IMR-90 (cell line): ENCODE measurements around the gene ST3GAL4. TPM values are rescaled to one million over a fixed set of nuclear protein-coding genes. Genes with fewer than 3 reads are reported as not detected.

Source experiments
- ATAC-seq: fragments of 200-7000 bp; cut with Tn5 transposase; 2 replicates; pipeline ENCODE4 v1.9.1; 2020; ENCODE audit warnings: low read depth, mild to moderate bottlenecking, moderate library complexity
- BruUV-seq: library from RNA; stranded (reverse); fragments of 400-500 nt; replicated peaks from 2 replicates; lab custom pipeline; 2021; lab: Mats Ljungman, UMichigan
- CTCF ChIA-PET: fragments of 300-600 bp; formaldehyde crosslinking; extraction: SDS; loops from one replicate; lab custom pipeline; 2021; ENCODE audit warnings: antibody characterized with exemption; lab: Yijun Ruan, JAX
- POLR2A ChIA-PET: fragments of 300-600 bp; sonication (Branson Sonifier 250); formaldehyde crosslinking; loops from one replicate; lab custom pipeline; 2022; ENCODE audit warnings: antibody characterized with exemption; ENCODE audit not compliant: unreplicated experiment; lab: Charles Lee
- DNase-seq: peaks from one replicate; pipeline ENCODE4 v3.0.0; 2013
- H2AFZ ChIP-seq: replicated peaks from 2 replicates; pipeline ENCODE3; 2013; ENCODE audit warnings: low read length, mild to moderate bottlenecking; ENCODE audit not compliant: poor library complexity
- H2AK5ac ChIP-seq: 2 replicates; pipeline ENCODE4 v1.6.1; 2013; ENCODE audit warnings: low read depth, low read length, inconsistent platforms
- H2AK9ac ChIP-seq: replicated peaks from 2 replicates; pipeline ENCODE3; 2013; ENCODE audit warnings: mild to moderate bottlenecking, low read depth, low read length, moderate library complexity; ENCODE audit not compliant: poor library complexity
- H2BK120ac ChIP-seq: 2 replicates; pipeline ENCODE4 v1.6.1; 2013; ENCODE audit warnings: low read depth, low read length, inconsistent platforms
- H2BK15ac ChIP-seq: 3 replicates; pipeline ENCODE4 v1.6.1; 2013; ENCODE audit warnings: low read depth, low read length, inconsistent platforms
- H2BK20ac ChIP-seq: 2 replicates; pipeline ENCODE4 v1.6.1; 2013; ENCODE audit warnings: low read depth, mild to moderate bottlenecking, inconsistent platforms, low read length, moderate library complexity
- H2BK5ac ChIP-seq: 2 replicates; pipeline ENCODE4 v1.6.1; 2013; ENCODE audit warnings: mild to moderate bottlenecking, low read depth, low read length, inconsistent platforms; ENCODE audit not compliant: poor library complexity, severe bottlenecking
- H3K14ac ChIP-seq: replicated peaks from 2 replicates; pipeline ENCODE4 v1.6.1; 2013; ENCODE audit warnings: low read depth, low read length, inconsistent platforms
- H3K18ac ChIP-seq: 2 replicates; pipeline ENCODE4 v1.6.1; 2013; ENCODE audit warnings: low read depth, low read length, control low read depth
- H3K23ac ChIP-seq: 2 replicates; pipeline ENCODE4 v1.6.1; 2013; ENCODE audit warnings: low read depth, low read length, inconsistent platforms
- H3K27ac ChIP-seq: 2 replicates; pipeline ENCODE4 v1.5.1; 2013; ENCODE audit warnings: mild to moderate bottlenecking, control low read depth, low read length; ENCODE audit not compliant: insufficient read depth
- H3K27me3 ChIP-seq: 2 replicates; pipeline ENCODE4 v1.6.1; 2013; ENCODE audit warnings: low read length; ENCODE audit not compliant: control insufficient read depth, insufficient read depth
- H3K36me3 ChIP-seq: 2 replicates; pipeline ENCODE4 v1.6.1; 2013; ENCODE audit warnings: low read length, mixed read lengths; ENCODE audit not compliant: control insufficient read depth, insufficient read depth
- H3K4ac ChIP-seq: 2 replicates; pipeline ENCODE4 v1.6.1; 2013; ENCODE audit warnings: low read depth, low read length, inconsistent platforms
- H3K4me1 ChIP-seq: 2 replicates; pipeline ENCODE4 v1.6.1; 2013; ENCODE audit warnings: low read length, mixed read lengths; ENCODE audit not compliant: control insufficient read depth, insufficient read depth
- H3K4me2 ChIP-seq: 2 replicates; pipeline ENCODE4 v1.6.1; 2013; ENCODE audit warnings: low read depth, mild to moderate bottlenecking, control low read depth, low read length, moderate library complexity
- H3K4me3 ChIP-seq: 2 replicates; pipeline ENCODE4 v1.5.1; 2013; ENCODE audit warnings: low read depth, mild to moderate bottlenecking, control low read depth, low read length, moderate library complexity; ENCODE audit not compliant: insufficient read depth
- H3K56ac ChIP-seq: 2 replicates; pipeline ENCODE4 v1.6.1; 2013; ENCODE audit warnings: low read length, inconsistent platforms; ENCODE audit not compliant: insufficient read depth; ENCODE audit errors: extremely low read depth
- H3K79me1 ChIP-seq, 2 experiments: 2 replicates each; pipeline ENCODE4 v1.6.1; 2013; ENCODE audit warnings: low read length in 2 of 2, inconsistent platforms in 1 of 2, low read depth in 1 of 2
- H3K9ac ChIP-seq: 2 replicates; pipeline ENCODE4 v1.6.1; 2013; ENCODE audit warnings: low read depth, low read length, control low read depth
- H3K9me1 ChIP-seq: 2 replicates; pipeline ENCODE4 v1.6.1; 2013; ENCODE audit warnings: low read length, inconsistent platforms; ENCODE audit not compliant: insufficient read depth
- H3K9me3 ChIP-seq: 2 replicates; pipeline ENCODE4 v1.6.1; 2013; ENCODE audit warnings: low read length; ENCODE audit not compliant: control insufficient read depth, insufficient read depth
- H4K20me1 ChIP-seq: 2 replicates; pipeline ENCODE4 v1.6.1; 2013; ENCODE audit warnings: low read length, inconsistent platforms; ENCODE audit not compliant: insufficient read depth
- H4K5ac ChIP-seq: 2 replicates; pipeline ENCODE4 v1.6.1; 2013; ENCODE audit warnings: mild to moderate bottlenecking, low read depth, low read length, control low read depth
- H4K8ac ChIP-seq, 2 experiments: 2 replicates each; pipeline ENCODE4 v1.6.1; 2013; ENCODE audit warnings: low read depth in 2 of 2, low read length in 2 of 2, control low read depth in 1 of 2, inconsistent platforms in 1 of 2
- H4K91ac ChIP-seq: 2 replicates; pipeline ENCODE4 v1.6.1; 2013; ENCODE audit warnings: low read depth, low read length, inconsistent platforms; ENCODE audit not compliant: insufficient read depth
- BHLHE40 ChIP-seq: fragments of 150-350 bp; IDR thresholded peaks from 2 replicates; pipeline ENCODE4 v1.6.1; 2016; ENCODE audit warnings: mild to moderate bottlenecking, low read depth, low read length
- CEBPB ChIP-seq: IDR thresholded peaks from 2 replicates; pipeline ENCODE4 v1.6.1; 2012; ENCODE audit warnings: low read depth, low read length, improper control_type of control experiment
- CHD1 ChIP-seq: IDR thresholded peaks from 2 replicates; pipeline ENCODE4 v1.6.1; 2012; ENCODE audit warnings: low read depth, low read length, improper control_type of control experiment
- CTCF ChIP-seq: conservative IDR thresholded peaks from 2 replicates; pipeline ENCODE4 v1.5.1; 2012; ENCODE audit warnings: mild to moderate bottlenecking, low read depth, low read length, improper control_type of control experiment
- ELK1 ChIP-seq: fragments of 150-350 bp; IDR thresholded peaks from 2 replicates; pipeline ENCODE4 v1.6.1; 2016; ENCODE audit warnings: low read depth, mild to moderate bottlenecking, low read length, moderate library complexity, borderline replicate concordance
- FOS ChIP-seq: fragments of 150-350 bp; IDR thresholded peaks from 2 replicates; pipeline ENCODE4 v1.6.1; 2016; ENCODE audit warnings: low read depth, low read length
- MAZ ChIP-seq: IDR thresholded peaks from 2 replicates; pipeline ENCODE4 v1.6.1; 2012; ENCODE audit warnings: low read depth, mild to moderate bottlenecking, low read length, improper control_type of control experiment, moderate library complexity, borderline replicate concordance
- MXI1 ChIP-seq: IDR thresholded peaks from 2 replicates; pipeline ENCODE4 v1.6.1; 2012; ENCODE audit warnings: low read depth, mild to moderate bottlenecking, low read length, moderate library complexity, borderline replicate concordance
- POLR2A ChIP-seq: IDR thresholded peaks from 2 replicates; pipeline ENCODE4 v1.6.1; 2012; ENCODE audit warnings: mild to moderate bottlenecking, low read depth, low read length
- RAD21 ChIP-seq: IDR thresholded peaks from 2 replicates; pipeline ENCODE4 v1.6.1; 2012; ENCODE audit warnings: low read length, improper control_type of control experiment
- RCOR1 ChIP-seq: IDR thresholded peaks from 2 replicates; pipeline ENCODE4 v1.6.1; 2012; ENCODE audit warnings: mild to moderate bottlenecking, low read length, improper control_type of control experiment; ENCODE audit not compliant: insufficient replicate concordance
- RFX5 ChIP-seq: IDR thresholded peaks from 2 replicates; pipeline ENCODE4 v1.8.0; 2012; ENCODE audit warnings: low read depth, mild to moderate bottlenecking, low read length, moderate library complexity
- USF2 ChIP-seq: fragments of 150-350 bp; IDR thresholded peaks from 2 replicates; pipeline ENCODE4 v1.6.1; 2017; ENCODE audit warnings: mild to moderate bottlenecking, antibody characterized with exemption, low read length, low read depth
- WGBS, 2 experiments: methylation state at CpG; one replicate each; pipeline versions ENCODE4 v1.1.5 to v1.1.7; 2013; ENCODE audit warnings: missing lambda C conversion rate in 2 of 2; ENCODE audit not compliant: insufficient read length in 1 of 2; ENCODE audit errors: extremely low coverage in 2 of 2; 5-methylcytosine and 5-hydroxymethylcytosine counted together
- dilution Hi-C: fragments of 300-500 bp; cut with HindIII; formaldehyde crosslinking; loops from one replicate; pipeline ENCODE4 v1.14.3; 2018; ENCODE audit warnings: low sequenced_read_pairs; ENCODE audit not compliant: unreplicated experiment
- in situ Hi-C: fragments of 300-500 bp; cut with MboI; formaldehyde crosslinking; loops from 3 replicates; pipeline ENCODE4 v1.14.3; 2019; ENCODE audit warnings: low sequenced_read_pairs, inconsistent platforms, mixed read lengths
- intact Hi-C: fragments of 100-400 bp; cut with micrococcal nuclease; formaldehyde crosslinking; loops from 2 replicates; pipeline ENCODE4 v1.10.0; 2022
- polyA plus RNA-seq, 3 experiments: library from polyadenylated mRNA; depleted of rRNA; stranded (reverse); fragments of >200 nt; gene quantifications; 2 replicates each; pipeline ENCODE4 v1.2.3, GENCODE V29; 2012; ENCODE audit warnings: low replicate concordance in 1 of 3
- total RNA-seq: library from RNA; depleted of rRNA; stranded (reverse); fragments of >200 nt; gene quantifications from 2 replicates; pipeline ENCODE4 v1.2.3, GENCODE V29; 2012

ST3GAL4 gene
- total and polyA plus RNA-seq, 2 of the 4 experiments (the other 2 are of a cell fraction): 17.0 to 19.7 TPM

- BruUV-seq: no TSS peak
- Histone ChIP-seq H4K8ac (no peak overlapping the region), H2BK20ac (no peak overlapping the region), H3K27me3 (no peaks in the 10 kb centered on the region), H2AFZ (no peak overlapping the region), H2AK5ac (no peak overlapping the region), H3K4ac (no peak overlapping the region), H2AK9ac (no peak overlapping the region), H4K5ac (no peak overlapping the region), H3K79me1 (peaks cover 8 to 18% of the 10 kb centered on the region in 2 experiments), H3K18ac (no peak overlapping the region), H3K9ac (no peak overlapping the region), H3K23ac (no peak overlapping the region), H3K4me3 (no peak overlapping the region), H3K56ac (no peak overlapping the region), H2BK15ac (no peak overlapping the region), H3K9me1 (no peaks in the 10 kb centered on the region), H3K27ac (no peak overlapping the region), H3K4me1 (peaks cover 5% of the 10 kb centered on the region; the same call in 1 of the 2 replicates), H2BK120ac (no peak overlapping the region), H2BK5ac (no peak overlapping the region), H3K36me3 (no peaks in the 10 kb centered on the region), H4K20me1 (no peaks in the 10 kb centered on the region), H3K4me2 (no peak overlapping the region), H3K14ac (no peak overlapping the region), H4K91ac (no peak overlapping the region), H3K9me3 (no peaks in the 10 kb centered on the region)
- ChIA-PET POLR2A (no interaction called here), CTCF (no interaction called here)
- dilution Hi-C loops (no loop called here), intact Hi-C loops (no loop called here), in situ Hi-C loops (no loop called here)
- DNase-seq: no peak
- 100% methylated on average over 1 of the region's 5 CpGs; no CpG with 5 or more reads in 1 of the 2 experiments for WGBS, 2 experiments
- ATAC-seq: no peak
- TF ChIP-seq MXI1: no peak
- TF ChIP-seq ELK1: no peak
- TF ChIP-seq BHLHE40: no peak
- no peak for TF ChIP-seq FOS
- no peak for TF ChIP-seq CTCF
- TF ChIP-seq CHD1: no peak
- no peak for TF ChIP-seq RCOR1
- no peak for TF ChIP-seq RFX5
- TF ChIP-seq POLR2A: no peak
- no peak for TF ChIP-seq RAD21
- no peak for TF ChIP-seq MAZ
- TF ChIP-seq CEBPB: no peak
- no peak for TF ChIP-seq USF2
Measured at GRCh38 chr11:126393143-126393542, 37.7 kb downstream of the ST3GAL4 start.
